HG03064 (cell line): ENCODE data around the gene PILRB.
"Not testable (repeated sequence)": the region's sequence is repeated elsewhere in the genome, so short reads cannot be mapped to it uniquely, and the experiment has no call there.

Source experiments
- ATAC-seq: cut with Tn5 transposase; IDR thresholded peaks from one replicate; pipeline ENCODE4 v1.9.1; 2021; ENCODE audit warnings: low read depth; ENCODE audit not compliant: unreplicated experiment

Gene PILRB

DNA sequence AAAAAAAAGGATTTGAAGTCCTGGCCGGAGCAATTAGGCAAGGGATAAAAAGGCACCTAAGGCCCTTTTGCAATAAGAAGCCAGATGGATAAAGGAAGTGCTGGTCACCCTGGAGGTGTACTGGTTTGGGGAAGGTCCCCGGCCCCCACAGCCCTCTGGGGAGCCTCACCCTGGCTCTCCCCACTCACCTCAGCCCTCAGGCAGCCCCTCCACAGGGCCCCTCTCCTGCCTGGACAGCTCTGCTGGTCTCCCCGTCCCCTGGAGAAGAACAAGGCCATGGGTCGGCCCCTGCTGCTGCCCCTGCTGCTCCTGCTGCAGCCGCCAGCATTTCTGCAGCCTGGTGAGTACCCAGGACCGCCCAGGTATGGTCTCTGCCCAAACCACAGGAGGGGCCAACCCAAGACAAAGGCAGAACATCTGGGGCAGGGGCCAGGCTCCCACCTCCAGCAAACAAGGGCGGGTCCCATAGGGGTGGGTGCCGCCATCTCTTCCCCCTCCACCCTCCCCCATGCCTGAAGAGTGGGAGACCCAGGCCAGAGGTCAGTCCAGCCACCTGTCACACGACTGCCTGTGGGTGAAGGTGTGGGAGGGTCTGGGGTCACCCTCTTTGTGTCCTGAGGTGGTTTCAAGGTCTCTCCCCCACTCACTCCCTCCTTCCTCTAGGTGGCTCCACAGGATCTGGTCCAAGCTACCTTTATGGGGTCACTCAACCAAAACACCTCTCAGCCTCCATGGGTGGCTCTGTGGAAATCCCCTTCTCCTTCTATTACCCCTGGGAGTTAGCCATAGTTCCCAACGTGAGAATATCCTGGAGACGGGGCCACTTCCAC is at the start of gene PILRB:
TSS of gene PILRB (plus strand) at position 91 of the 830 bp plus-strand sequence. CDS start at position 277, 186 bp downstream.
- no peak for ATAC-seq

DNA sequence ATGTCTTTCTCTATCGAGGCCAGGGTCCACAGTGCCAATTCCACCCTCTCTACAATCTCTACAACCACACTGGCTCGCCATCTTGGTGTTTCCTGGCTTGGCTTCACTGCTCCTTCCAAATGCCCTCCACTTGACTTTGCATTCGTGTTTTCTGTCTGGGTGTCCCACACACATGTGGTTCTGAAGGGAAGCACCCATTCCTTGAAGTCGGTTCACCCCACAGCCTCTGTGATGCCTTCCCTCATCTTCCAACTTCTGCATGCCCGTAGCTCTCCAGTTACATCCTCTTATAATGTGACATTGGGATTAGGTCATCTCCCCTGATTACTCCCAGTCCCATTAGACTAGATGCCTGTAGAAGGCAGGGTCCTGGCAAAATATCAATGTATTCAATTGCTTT is 39.6 kb upstream of the PILRB start:
- ATAC-seq, result not testable (repeated sequence)

- ATAC-seq, result not testable (repeated sequence)
These were observed 36.3 kb upstream of the PILRB start for GRCh38 chr7:100321648-100322047.

DNA sequence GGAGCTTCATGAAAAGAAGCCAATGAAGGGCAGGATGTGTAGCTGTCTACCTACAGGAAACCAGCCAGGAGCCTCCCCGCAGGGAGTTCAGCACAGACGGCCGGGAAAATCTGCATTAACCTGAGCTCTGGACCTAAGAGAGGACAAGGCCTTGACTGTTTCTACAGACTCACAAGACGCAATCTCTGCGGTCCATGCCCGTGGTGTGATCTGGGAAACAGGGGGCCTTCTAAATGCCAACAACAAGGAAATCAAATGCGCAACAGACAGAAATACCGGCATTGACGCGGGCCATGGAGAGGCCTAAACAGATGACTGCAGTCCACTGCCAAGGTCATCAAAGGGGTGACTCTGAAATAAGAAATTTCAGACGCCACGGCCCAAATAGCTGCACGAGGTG is 33.7 kb upstream of the PILRB start:
- ATAC-seq, result not testable (repeated sequence)

DNA sequence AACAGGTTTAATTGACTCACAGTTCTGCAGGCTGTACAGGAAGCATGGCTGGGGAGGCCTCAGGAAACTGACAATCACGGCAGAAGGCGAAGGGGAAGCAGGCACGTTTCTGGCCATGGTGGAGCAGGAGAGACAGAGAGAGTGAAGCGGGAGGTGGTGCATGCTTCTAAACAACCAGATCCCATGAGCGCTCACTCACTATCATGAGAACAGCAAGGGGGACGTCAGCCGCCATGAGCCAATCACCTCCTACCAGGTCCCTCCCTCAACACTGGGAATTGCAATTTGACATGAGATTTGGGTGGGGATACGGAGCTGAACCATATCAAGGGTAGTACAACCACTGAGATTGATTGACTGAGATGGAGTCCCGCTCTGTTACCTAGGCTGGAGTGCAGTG is 32.2 kb upstream of the PILRB start:
- ATAC-seq, result not testable (repeated sequence)

DNA sequence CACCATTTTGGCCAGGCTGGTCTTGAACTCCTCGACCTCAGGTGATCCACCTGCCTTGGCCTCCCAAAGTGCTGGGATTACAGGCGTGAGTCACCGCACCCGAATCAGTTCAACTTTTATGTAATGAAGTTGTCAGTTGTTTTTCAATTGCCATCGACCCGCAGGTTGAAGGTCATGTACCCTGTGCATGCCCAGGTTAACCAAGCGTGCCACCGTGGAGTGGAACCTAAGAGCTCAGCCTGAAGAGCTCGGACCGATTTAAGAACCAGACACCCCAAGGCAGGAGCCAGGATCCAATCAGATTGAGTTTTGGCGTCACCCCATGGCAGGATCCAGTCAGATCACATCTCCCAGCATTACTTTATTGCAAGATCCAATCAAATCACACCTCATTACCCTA is 31.0 kb upstream of the PILRB start:
- ATAC-seq, result not testable (repeated sequence)

GRCh38 chr7:100335566-100336466 is 22.1 kb upstream of the PILRB start:
- ATAC-seq, result peak; percentile 83

DNA sequence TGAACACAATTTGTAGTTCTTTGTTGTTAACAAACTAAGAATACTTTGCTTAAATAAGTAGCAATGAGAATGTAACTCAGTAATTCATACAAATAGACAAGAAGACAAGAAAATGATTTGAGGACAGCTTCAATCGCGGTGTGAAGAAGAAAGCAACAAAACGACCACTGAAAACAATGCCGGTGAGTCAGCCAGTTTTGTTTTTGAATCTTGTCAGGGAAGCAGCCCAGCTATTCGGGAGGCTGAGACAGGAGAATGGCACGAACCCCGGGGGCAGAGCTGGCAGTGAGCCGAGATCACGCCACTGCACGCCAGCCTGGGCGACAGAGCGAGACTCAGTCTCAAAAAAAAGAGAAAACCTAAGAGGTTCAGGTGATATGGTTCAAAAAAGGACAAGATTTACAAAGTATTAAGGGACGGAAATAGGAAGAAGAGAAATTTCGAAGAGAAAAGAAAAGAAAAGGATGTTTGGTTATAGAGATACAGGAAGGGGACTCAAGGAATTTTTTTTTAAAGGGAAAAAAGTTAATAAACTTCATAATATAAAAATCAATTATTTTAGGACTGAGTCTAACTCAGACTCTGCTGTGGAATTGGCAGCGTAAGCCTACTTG is 19.7 kb upstream of the PILRB start:
- ATAC-seq, result not testable (repeated sequence)

- ATAC-seq, result not testable (repeated sequence)
These were observed 16.6 kb upstream of the PILRB start for GRCh38 chr7:100341286-100341685.

DNA sequence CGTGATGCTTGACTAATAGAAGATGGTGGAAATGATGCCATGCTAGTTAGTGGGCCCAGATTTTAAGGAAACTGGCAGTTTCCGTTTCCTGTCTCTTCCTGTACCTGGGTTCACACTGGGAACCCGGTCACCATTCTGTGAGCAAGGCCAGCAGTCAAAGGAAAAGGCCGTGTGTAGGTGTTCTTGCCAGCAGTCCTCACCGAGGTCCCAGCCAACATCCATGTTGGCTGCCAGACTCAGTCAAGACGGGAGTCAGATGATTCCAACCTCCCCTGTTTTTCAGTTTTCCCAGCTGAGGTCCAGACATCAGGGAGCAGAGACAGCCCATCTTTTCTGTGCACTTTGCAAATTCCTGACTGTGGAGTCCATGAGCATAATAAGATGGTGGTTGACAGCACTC is 15.2 kb upstream of the PILRB start:
- ATAC-seq, result no peak

- ATAC-seq, result peak; percentile 3
These were observed 13.8 kb upstream of the PILRB start for GRCh38 chr7:100344124-100344559.

- ATAC-seq, result peak; percentile 75
These were observed 13.2 kb upstream of the PILRB start for GRCh38 chr7:100344560-100345287.

DNA sequence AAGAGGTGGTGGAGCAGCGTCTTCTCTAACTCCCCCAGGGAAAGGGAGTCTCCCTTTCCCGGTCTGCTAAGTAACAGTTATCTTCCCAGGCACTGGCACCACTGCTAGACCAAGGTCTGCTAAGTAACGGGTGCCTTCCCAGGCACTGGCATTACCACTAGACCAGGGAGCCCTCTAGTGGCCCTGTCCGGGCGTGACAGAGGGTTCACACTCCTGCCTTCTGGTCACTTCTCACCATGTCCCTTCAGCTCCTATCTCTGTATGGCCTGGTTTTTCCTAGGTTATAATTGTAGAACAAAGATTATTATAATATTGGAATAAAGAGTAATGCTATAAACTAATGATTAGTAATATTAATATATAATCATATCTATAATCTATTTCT is 12.6 kb upstream of the PILRB start:
- ATAC-seq, result peak; percentile 25

- ATAC-seq, result no peak
These were observed 11.0 kb upstream of the PILRB start for GRCh38 chr7:100346921-100347320.

- no peak for ATAC-seq
These were observed 9.1 kb upstream of the PILRB start for GRCh38 chr7:100348805-100349204.

DNA sequence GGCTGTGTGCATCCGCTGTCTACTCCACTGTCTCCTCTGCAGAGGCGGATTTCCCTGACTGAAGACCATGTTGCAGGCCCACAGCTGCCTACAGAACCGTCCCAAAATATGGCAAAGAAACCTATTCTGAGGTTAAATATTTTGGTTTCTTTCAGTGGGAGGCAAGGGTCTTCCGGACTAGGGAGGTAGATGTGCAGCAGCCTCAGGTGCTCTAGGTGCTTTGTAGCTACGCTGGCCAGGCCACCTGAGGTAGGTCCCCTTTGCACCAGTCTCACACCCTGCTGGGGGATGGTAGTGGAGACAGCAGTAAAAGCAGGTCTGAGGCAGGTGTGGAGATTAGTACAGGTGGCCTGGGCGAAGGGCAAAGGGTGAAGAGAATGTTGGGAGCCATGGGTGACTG is 8.2 kb upstream of the PILRB start:
- no peak for ATAC-seq

DNA sequence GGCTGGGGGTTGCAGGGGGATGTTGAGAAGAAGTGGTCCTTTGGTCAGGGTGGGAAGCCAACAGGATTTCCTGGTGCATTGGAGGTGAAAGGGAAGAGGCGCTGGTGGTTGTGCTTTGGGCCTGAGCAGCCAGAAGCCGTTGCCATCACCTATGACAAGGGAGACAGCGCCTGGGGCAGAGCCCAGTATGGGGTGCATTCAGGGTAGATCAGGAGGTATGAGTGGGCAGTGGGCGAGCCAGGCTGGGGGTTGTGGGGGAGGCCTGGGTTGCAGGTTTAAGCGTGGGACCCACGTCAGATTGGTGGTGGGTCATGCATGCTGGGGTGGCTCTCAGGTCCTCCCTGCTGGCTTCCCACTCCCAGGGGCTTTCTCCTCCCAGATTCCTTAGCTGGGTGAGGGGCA is 6.3 kb upstream of the PILRB start:
- ATAC-seq, result no peak

DNA sequence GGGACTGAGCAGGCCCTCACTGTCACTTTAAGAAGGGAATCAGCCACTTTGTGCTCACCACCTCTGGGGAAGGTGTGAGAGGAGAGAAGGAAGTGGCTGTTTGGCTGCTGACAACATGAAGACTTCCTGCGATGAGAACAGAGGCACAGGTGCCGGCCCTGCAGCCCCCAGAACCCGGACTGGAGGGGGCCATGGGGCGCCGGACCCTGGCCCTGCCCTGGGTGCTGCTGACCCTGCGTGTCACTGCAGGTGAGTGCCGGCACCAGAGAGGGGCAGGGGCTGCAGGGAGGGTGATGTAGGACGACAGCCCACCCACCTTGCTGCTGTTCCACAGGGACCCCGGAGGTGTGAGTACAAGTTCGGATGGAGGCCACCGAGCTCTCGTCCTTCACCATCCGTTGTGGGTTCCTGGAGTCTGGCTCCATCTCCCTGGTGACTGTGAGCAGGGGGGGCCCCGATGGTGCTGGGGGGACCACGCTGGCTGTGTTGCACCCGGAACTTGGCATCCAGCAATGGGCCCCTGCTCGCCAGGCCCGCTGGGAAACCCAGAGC is 5.6 kb upstream of the PILRB start:
- ATAC-seq, result not testable (repeated sequence)

DNA sequence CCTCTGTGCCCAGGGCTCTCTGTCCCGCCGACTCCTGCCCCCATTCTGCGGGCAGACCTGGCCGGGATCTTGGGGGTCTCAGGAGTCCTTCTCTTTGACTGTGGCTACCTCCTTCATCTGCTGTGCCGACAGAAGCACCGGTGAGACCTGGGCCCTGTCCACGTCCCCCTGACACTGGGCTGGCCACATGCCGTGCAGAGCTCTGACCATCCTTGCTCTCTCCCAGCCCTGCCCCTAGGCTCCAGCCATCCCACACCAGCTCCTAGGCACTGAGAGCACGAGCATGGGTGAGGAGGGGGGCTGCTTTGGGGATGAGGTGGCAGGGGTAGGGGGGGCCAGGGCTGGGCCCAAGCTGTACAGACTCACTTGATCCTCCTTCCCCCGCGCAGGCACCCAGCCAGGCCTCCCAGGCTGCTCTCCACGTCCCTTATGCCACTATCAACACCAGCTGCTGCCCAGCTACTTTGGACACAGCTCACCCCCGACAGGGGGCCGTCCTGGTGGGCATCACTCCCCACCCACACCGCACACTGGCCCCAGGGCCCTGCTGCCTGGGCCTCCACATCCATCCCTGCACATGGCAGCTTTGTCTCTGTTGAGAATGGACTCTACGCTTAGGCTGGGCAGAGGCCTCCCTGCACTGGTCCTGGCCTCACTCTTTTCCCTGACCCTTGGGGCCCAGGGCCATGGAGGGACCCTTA is 4.8 kb upstream of the PILRB start:
- no peak for ATAC-seq
